Activated CD4-positive, alpha-beta T cell treated with anti-CD3 and anti-CD28 coated beads, Interleukin-2, amount 50 U/mL, for 16 hours (primary cell): ENCODE data around the gene ANKRD62.
"Not testable (repeated sequence)": the region's sequence is repeated elsewhere in the genome, so short reads cannot be mapped to it uniquely, and the experiment has no call there.

Experiments
- DNase-seq: peaks from one replicate; pipeline ENCODE4 v3.0.0-alpha.2; 2020

The ANKRD62 gene

GRCh38 chr18:12066910-12067511, 26.6 kb upstream of the ANKRD62 start:
- DNase-seq: no peak

- DNase-seq: no peak
These were observed 26.0 kb upstream of the ANKRD62 start for GRCh38 chr18:12067671-12068070.

DNA sequence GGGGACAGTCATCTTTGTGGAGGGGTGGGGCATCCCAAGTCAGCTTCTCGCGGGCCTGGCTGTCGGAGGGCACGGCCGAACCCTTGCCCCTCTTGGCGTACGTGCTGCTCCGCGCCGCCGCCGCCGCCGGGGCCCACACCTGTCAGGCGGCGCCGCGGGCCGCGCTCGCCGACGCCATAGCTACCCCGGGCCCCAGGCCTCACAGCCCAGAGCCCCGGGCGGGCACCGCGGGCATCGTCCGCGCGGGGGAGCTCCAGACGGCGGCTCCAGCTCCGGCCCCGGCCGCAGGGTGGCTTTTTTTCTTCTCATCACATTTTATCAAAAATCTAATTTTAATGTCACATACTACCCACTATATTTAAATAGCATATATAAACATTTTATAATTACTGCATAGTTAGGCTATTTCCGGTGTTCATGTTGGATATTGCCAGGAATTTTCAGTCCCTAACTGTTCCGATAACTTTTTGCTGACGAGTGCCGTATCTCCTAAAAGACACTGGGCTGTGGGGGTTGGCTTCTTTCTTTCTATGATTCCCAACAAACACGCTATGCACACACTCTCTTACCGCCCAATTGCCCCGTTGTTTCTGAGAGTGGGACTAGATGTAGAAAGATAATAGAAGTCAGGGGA, 25.2 kb upstream of the ANKRD62 start:
- DNase-seq: not testable (repeated sequence)

- DNase-seq: no peak
These were observed 24.7 kb upstream of the ANKRD62 start for GRCh38 chr18:12068950-12069320.

DNA sequence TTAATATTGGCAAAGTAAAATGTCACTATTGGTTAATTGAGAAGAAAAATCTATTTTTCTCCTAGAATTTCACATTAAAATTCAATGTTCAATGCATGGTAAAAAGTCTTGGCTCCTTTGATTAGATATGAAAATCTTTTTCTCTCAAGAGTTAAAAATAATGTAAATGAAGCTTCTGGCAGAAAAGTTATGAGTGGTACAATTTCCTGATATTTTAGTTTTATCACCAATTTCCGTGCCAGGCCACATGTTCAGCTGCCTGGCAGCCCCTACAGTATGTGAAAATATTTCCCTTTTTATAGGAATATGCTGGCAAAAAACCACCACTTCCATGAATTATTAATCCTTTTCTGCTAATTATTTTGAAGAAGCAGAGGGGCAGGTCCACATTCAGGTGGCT, 22.6 kb upstream of the ANKRD62 start:
- not testable (repeated sequence) for DNase-seq

DNA sequence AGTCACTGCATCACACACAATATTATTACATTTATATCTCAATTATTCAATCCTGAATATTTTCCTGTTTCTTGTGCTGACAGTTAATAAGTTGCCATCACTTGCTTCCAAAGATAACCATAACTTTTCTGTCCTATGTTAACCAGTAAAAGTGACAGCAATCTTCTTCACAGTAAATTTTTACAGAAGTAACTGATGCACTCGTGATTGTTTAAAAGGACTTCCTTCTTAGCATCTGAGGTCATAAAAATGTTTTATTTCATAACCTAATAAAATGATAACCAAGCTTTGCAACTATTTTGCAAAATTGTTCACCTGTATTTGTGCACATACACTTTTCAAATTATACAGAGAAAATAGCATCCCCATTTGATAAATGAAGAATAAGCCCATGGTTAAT, 20.6 kb upstream of the ANKRD62 start:
- DNase-seq: no peak

DNA sequence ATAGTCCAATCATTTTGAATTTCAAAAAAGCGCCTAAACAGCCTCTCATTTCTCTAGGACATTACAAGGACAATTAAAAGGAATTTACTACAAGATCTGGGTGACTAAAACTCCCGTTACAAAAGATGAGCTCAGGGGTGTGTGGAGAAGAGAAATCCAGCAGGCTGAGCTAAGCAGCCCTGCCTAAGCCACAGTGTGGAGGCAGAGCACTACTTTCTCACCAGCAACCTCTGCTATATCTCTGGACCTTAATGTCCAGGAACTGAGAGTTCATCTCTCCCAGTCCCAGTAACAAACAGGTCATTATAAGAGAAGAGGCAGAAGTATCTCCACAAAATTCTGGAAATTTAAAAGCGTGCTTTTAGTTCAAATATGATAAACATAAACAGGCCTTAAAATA, 18.9 kb upstream of the ANKRD62 start:
- DNase-seq: no peak

DNA sequence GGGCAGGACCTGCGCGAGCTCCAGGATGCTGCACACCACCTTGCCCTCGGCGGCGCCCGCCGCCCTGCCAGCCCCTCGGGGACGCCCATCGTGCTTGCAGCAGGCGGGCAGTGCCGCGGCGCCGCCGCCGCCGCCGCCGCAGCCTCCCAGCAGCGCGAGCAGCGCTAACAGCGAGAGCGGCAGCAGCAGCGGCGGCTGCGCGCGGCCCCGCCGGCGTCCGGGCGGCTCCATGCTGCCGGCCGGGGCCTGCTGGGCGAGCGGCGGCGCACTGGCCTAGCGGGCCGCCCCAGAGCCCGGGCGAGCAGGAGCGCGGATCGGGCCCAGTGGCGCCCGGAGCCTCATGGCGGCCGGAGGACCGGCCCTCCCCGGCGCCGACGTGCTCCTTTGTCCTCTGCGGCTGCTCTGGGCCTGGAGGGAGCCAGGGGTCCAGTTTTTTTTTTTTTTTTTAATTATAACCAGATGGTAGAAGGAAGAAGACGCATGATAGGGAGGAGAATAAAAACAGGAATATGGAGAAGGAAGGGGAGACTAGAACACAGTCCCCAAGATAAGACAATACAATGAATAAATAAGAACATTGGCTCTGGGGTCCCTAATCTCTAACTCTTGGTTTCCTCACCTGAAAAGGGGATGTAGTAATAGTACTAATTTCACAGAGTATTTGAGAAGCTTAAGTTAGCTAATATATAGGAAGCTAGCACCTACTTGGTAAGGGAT, 17.1 kb upstream of the ANKRD62 start:
- no peak for DNase-seq

DNA sequence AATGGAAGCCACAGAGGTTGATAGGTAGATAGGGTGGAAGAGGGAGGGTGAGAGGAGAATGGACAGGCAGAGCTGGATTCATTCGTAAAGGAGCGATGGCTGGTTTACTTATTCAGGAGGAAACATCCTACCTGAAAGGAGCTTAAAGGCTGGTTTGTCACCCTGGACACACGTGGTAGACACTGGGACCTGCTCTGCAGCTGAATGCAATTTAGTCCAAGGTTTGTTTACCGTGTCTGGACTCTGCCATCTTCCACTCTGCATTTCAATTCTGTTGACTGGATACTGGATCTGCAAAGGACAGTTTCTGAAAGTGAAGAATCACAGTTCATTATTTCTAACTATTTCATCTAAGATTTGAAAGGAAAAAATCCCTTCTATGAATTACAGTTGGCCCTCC, 15.6 kb upstream of the ANKRD62 start:
- DNase-seq: not testable (repeated sequence)

DNA sequence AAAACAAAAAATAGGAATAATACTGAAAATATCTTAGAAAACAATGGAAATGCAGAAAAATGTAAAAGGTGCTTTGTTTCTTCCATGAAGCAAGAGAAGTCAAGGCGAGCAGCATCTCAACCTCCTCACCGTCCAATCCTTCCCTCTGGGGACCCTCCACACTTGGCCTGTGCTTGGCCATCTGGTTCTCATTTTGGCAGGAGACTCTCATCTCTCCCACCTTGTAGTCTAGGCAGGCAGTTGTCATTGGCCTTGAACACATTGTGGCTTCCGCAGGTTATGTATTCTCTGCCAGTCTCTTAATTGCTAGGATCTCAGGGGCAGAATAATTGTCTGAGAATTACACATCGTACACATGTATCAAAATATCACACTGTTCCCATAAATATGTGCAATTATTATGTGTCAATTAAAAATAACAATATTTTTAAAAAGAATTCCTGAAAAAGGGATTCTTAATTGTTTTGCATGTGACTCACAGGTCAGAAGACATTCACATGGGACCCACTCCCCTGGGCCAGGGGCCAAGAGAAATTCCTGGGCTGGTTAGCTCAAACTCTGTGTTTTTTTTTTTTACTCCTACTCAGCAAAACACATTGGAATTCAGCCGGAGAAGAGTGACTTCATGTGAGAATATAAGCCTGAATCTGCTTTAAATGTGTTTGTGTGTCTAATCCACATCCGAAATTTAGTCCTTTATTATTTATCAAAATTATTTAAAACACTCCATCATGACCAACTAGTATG, 14.0 kb upstream of the ANKRD62 start:
- DNase-seq: no peak

DNA sequence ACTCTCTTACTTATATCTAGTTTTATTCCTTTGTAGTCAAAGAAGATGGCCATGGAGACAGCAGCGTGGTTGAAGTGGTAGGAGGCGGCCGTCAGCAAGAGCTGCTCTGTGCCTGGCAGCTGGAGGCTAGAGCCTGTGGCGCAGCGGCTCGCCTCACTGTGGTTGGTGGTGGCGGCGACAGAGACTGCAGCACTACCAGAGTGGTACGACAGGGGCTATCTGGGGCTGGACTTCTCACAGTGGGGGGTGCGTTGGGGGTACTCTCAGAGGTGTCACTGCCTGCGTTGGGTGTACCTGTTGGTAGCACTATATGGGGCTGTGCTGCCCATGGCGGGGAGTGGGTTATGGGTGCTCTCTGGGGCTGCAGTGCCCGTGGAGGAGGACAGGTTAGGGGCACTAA, 8.5 kb upstream of the ANKRD62 start:
- no peak for DNase-seq

- no peak for DNase-seq
These were observed 7.9 kb upstream of the ANKRD62 start for GRCh38 chr18:12085786-12086185.

DNA sequence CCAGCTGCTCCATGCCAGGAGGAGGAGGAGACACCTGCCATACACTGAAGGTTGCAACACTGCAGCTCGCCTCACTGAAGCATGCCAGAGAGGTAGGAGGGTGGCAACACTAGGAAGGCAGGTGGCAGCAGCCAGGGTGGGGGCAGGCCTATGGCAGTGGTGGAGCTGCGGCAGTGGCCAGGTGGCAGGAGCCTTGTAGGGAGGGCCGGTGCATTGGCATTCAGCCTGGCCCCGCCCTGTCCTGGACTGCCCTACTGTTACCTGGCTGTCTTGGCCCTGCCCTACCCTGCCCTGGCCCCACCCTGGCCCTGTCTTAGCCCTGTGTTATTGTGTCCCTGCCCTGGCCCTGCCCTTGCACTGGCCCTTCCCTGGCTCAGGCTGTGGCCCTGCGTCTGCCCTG, 7.4 kb upstream of the ANKRD62 start:
- no peak for DNase-seq

DNA sequence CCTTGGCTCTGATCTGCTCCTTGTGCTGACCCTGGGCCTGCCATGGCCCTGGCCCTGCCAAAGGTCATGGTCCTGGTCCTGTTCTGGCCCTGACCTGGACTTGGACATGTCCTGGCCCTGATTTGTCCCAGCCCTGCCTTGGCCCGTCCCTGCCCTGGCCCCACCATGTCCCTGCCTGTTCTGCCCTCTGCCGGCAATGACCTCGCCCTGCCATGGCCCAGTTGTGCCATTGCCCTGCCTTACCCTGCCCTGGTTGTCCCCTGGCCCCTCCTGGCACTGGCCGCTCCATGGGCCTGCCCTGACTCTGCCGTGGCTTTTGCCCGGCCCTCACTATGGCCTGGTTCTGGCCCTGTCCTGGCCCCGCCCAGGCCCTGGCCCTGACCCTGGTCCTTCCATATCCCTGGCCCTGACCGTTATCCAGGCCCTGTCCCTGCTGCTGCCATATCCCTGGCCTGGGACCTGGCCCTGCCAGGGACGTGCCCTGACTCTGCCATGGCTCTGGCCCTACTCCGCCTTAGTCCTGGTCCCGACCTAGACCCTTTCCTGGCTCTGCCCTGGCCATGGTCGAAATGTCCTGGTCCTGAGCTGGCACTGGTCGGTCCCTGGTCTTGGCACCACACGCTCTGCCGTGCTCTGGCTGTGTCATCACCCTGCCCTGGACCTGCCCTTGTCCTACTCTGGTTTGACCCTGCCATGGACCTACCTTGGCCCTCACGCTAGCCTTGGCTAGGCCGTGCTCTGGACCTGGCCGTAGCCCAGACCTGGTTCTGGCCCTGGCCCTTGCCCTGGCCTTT, 6.8 kb upstream of the ANKRD62 start:
- DNase-seq: no peak

- DNase-seq: no peak
These were observed 6.1 kb upstream of the ANKRD62 start for GRCh38 chr18:12087471-12088025.

- no peak for DNase-seq
These were observed 5.5 kb upstream of the ANKRD62 start for GRCh38 chr18:12088096-12088495.

- DNase-seq: no peak
These were observed 4.8 kb upstream of the ANKRD62 start for GRCh38 chr18:12088731-12089375.

- DNase-seq: no peak
These were observed 2.0 kb upstream of the ANKRD62 start for GRCh38 chr18:12091538-12092141.

- peak; percentile 54 for DNase-seq
These were observed 1.0 kb upstream of the ANKRD62 start for GRCh38 chr18:12092398-12093229.

- DNase-seq: peak; percentile 89
These were observed 4.7 kb downstream of the ANKRD62 start for GRCh38 chr18:12098374-12098773.

DNA sequence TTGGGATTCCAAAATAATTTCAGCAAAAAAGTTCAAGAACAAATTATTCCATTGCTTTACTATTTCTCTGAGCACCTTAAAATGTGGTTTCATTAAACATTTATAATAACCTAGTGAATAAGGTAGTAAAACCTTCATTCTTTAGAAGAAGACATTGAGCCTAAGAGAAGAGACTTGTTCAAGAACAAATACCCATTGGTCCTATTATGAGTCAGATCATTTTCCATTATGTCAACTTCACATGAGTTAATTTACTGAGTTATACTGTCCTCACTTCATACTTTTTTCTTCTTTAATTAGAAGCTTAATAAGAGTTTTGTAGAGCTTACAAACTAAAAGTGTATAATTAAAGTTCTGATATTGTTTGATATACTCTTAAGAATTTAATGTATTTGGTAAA, 5.5 kb downstream of the ANKRD62 start:
- DNase-seq: peak; percentile 46
